Measurements from ENCODE around the gene ABCB11. TPM values are rescaled to one million over a fixed set of nuclear protein-coding genes. Genes with fewer than 3 reads are reported as not detected.

The ABCB11 gene
- total and polyA plus RNA-seq, 9 of the 15 experiments (the other 6 are each of a cell fraction or from before 2014, with no cell fraction given): 0.04 to 0.51 (median 0.10) TPM; not detected in 1

GRCh38 chr2:169023161-169023560 is 8.0 kb downstream of the ABCB11 start:
- Histone ChIP-seq H3K4me1 (replicated peaks in 1 of 2; ENCODE audit: control insufficient read depth in 2 of 2, insufficient read depth in 2 of 2, low read length in 2 of 2) (peaks cover 0 to 10% of the 10 kb centered on the region in 2 experiments; a peak in 2 of 5 replicates), H3K27me3 (ENCODE audit: control insufficient read depth in 2 of 2, insufficient read depth in 2 of 2, low read length in 2 of 2) (no peaks in the 10 kb centered on the region), H3K79me2 (ENCODE audit: control insufficient read depth, insufficient read depth, low read length) (no peaks in the 10 kb centered on the region), H4K20me1 (replicated peaks; ENCODE audit: control insufficient read depth, insufficient read depth, low read length) (no peaks in the 10 kb centered on the region), H3K4me3 (no peak overlapping the region), H3K9me3 (replicated peaks; ENCODE audit: control insufficient read depth, insufficient read depth, low read depth, low read length) (no peaks in the 10 kb centered on the region), H3K9me1 (ENCODE audit: control insufficient read depth, insufficient read depth, low read length) (no peaks in the 10 kb centered on the region), H2AFZ (ENCODE audit: low read depth, low read length) (no peak overlapping the region), H3K36me3 (ENCODE audit: control insufficient read depth, insufficient read depth, low read length) (no peaks in the 10 kb centered on the region), H3K27ac (ENCODE audit: extremely low read depth, low read depth, low read length) (no peak overlapping the region), H3K4me2 (ENCODE audit: insufficient read depth, low read length) (no peak overlapping the region), H3K9ac (ENCODE audit: insufficient read depth in 1 of 2, low read depth in 2 of 2, low read length in 2 of 2) (no peak overlapping the region)
- in situ Hi-C loops (cut with MboI): no loop called here
- no peak for DNase-seq (ENCODE audit: extremely low read depth in 1 of 4, low spot score in 3 of 4)
- ChIA-PET POLR2A (interaction anchor here (1.3 to 1.7 kb wide), 3 partner anchors 11 to 26 kb away, joined by 3 to 6 read pairs (median 3); no protein-coding TSS in a partner anchor), CTCF (ENCODE audit: low intra/inter-chr PET ratio) (no interaction called here)
- 29% methylated on average over 3 of the region's 3 CpGs for WGBS (ENCODE audit: insufficient coverage, low coverage, missing lambda C conversion rate)
- BruUV-seq (replicated peaks): no TSS peak
- intact Hi-C loops (cut with micrococcal nuclease): no loop called here
- TF ChIP-seq ZBTB49 (CRISPR knock-in tag; IDR thresholded peaks at IDR 0.05; ENCODE audit: borderline replicate concordance) (no peak), STAT5B (CRISPR knock-in tag; IDR thresholded peaks at IDR 0.05) (no peak), CHD2 (IDR thresholded peaks at IDR 0.05; ENCODE audit: low read depth, low read length) (no peak), SIN3A (IDR thresholded peaks at IDR 0.05; ENCODE audit: borderline replicate concordance in 2 of 2, control insufficient read depth in 1 of 2, low read depth in 2 of 2, low read length in 2 of 2) (no peak), ZNF780A (CRISPR knock-in tag; IDR thresholded peaks at IDR 0.05) (no peak), ZKSCAN8 (CRISPR knock-in tag; IDR thresholded peaks at IDR 0.05) (no peak), E2F1 (CRISPR knock-in tag; IDR thresholded peaks at IDR 0.05) (no peak), PKNOX1 (IDR thresholded peaks at IDR 0.05) (no peak), ZBTB33 (CRISPR knock-in tag; IDR thresholded peaks at IDR 0.05) (no peak), HDAC6 (IDR thresholded peaks at IDR 0.05; ENCODE audit: low read depth, low read length) (no peak), FOXK2 (conservative IDR thresholded peaks at IDR 0.05 in 1 of 2, IDR thresholded peaks at IDR 0.05 in 1 of 2; ENCODE audit: low read depth in 2 of 2) (no peak), TAL1 (IDR thresholded peaks at IDR 0.05) (no peak), ZNF764 (CRISPR knock-in tag; IDR thresholded peaks at IDR 0.05; ENCODE audit: low read depth) (no peak), RHOXF2B (CRISPR knock-in tag; conservative IDR thresholded peaks at IDR 0.05) (no peak), ZNF445 (CRISPR knock-in tag; IDR thresholded peaks at IDR 0.05; ENCODE audit: low read depth) (no peak), TRIM28 (IDR thresholded peaks at IDR 0.05) (no peak)
- FAIRE-seq: no peak
- no peak for ATAC-seq
